MM.1S (cell line): Measurements from ENCODE around the gene PREP.

Experiments used
- DNase-seq: peaks from one replicate; pipeline ENCODE4 v3.0.0-alpha.2; 2015
- H2AFZ ChIP-seq: fragments of 300-600 bp; sonication (generic); 2 replicates; pipeline ENCODE4 v1.6.0; 2016; ENCODE audit warnings: antibody characterized with exemption, low read length
- H3F3A ChIP-seq: fragments of 300-600 bp; sonication (generic); 2 replicates; pipeline ENCODE4 v1.6.1; 2016; ENCODE audit warnings: mild to moderate bottlenecking, antibody characterized with exemption, low read length, moderate library complexity, mixed read lengths; ENCODE audit not compliant: insufficient read depth
- H3K27ac ChIP-seq: fragments of 300-600 bp; sonication (generic); 2 replicates; pipeline ENCODE4 v1.5.1; 2016; ENCODE audit warnings: mild to moderate bottlenecking, low read length
- H3K27me3 ChIP-seq: fragments of 300-600 bp; sonication (generic); replicated peaks from 2 replicates; pipeline ENCODE4 v1.6.0; 2016; ENCODE audit warnings: low read length; ENCODE audit not compliant: insufficient read depth
- H3K36me3 ChIP-seq: fragments of 300-600 bp; sonication (generic); replicated peaks from 2 replicates; pipeline ENCODE4 v1.6.1; 2016; ENCODE audit warnings: mild to moderate bottlenecking, low read length, mixed read lengths; ENCODE audit not compliant: insufficient read depth
- H3K4me1 ChIP-seq: fragments of 300-600 bp; sonication (generic); 2 replicates; pipeline ENCODE4 v1.6.1; 2016; ENCODE audit warnings: low read length, mixed read lengths
- H3K4me2 ChIP-seq: fragments of 300-600 bp; sonication (generic); 2 replicates; pipeline ENCODE4 v1.6.0; 2016; ENCODE audit warnings: low read depth, low read length
- H3K4me3 ChIP-seq: fragments of 300-600 bp; sonication (generic); 2 replicates; pipeline ENCODE4 v1.5.1; 2016; ENCODE audit warnings: low read length, mixed read lengths
- H3K79me2 ChIP-seq: fragments of 300-600 bp; sonication (generic); 2 replicates; pipeline ENCODE4 v1.6.1; 2016; ENCODE audit warnings: mixed run types, low read length, mixed read lengths
- H3K9ac ChIP-seq: fragments of 300-600 bp; sonication (generic); 2 replicates; pipeline ENCODE4 v1.6.1; 2016; ENCODE audit warnings: low read length, mixed read lengths
- H3K9me2 ChIP-seq: fragments of 300-600 bp; sonication (generic); replicated peaks from 2 replicates; pipeline ENCODE4 v1.6.1; 2016; ENCODE audit warnings: mild to moderate bottlenecking, low read length, mixed read lengths; ENCODE audit not compliant: insufficient read depth
- H3K9me3 ChIP-seq: fragments of 300-600 bp; sonication (generic); replicated peaks from 2 replicates; pipeline ENCODE4 v1.6.1; 2016; ENCODE audit warnings: mild to moderate bottlenecking, low read length, mixed read lengths; ENCODE audit not compliant: insufficient read depth
- H4K20me1 ChIP-seq: fragments of 300-600 bp; sonication (generic); 2 replicates; pipeline ENCODE4 v1.6.1; 2016; ENCODE audit warnings: mild to moderate bottlenecking, low read length, moderate library complexity, mixed read lengths; ENCODE audit not compliant: insufficient read depth
- CTCF ChIP-seq: fragments of 300-600 bp; sonication (generic); IDR thresholded peaks from 2 replicates; pipeline ENCODE4 v1.5.1; 2016; ENCODE audit warnings: antibody characterized with exemption, low read length, mixed read lengths
- EZH2 ChIP-seq: fragments of 300-600 bp; sonication (generic); optimal IDR thresholded peaks from 2 replicates; pipeline ENCODE3; 2017; ENCODE audit warnings: low read depth, mild to moderate bottlenecking, antibody characterized with exemption, low read length, mixed read lengths
- EZH2phosphoT487 ChIP-seq: fragments of 300-600 bp; sonication (generic); IDR thresholded peaks from 2 replicates; pipeline ENCODE4 v1.6.1; 2018; ENCODE audit warnings: antibody characterized with exemption, low read length

PREP gene

GRCh38 chr6:105304825-105305224, 98.1 kb downstream of the PREP start:
- Histone ChIP-seq H3K9ac (no peak overlapping the region), H4K20me1 (no peaks in the 10 kb centered on the region), H3K4me3 (no peak overlapping the region), H3K36me3 (no peaks in the 10 kb centered on the region), H3K9me2 (no peaks in the 10 kb centered on the region), H3K27me3 (no peaks in the 10 kb centered on the region), H3K4me1 (no peaks in the 10 kb centered on the region), H3K79me2 (no peaks in the 10 kb centered on the region), H3K27ac (no peak overlapping the region), H3F3A (no peaks in the 10 kb centered on the region), H2AFZ (no peak overlapping the region), H3K9me3 (no peaks in the 10 kb centered on the region), H3K4me2 (no peak overlapping the region)
- no peak for TF ChIP-seq CTCF
- TF ChIP-seq EZH2phosphoT487: no peak
- no peak for TF ChIP-seq EZH2
- DNase-seq: no peak

GRCh38 chr6:105304366-105304765, 98.5 kb downstream of the PREP start:
- Histone ChIP-seq H3K4me3 (no peak overlapping the region), H3K9ac (no peak overlapping the region), H3K9me3 (no peaks in the 10 kb centered on the region), H2AFZ (no peak overlapping the region), H3F3A (no peaks in the 10 kb centered on the region), H3K4me1 (no peaks in the 10 kb centered on the region), H3K36me3 (no peaks in the 10 kb centered on the region), H4K20me1 (no peaks in the 10 kb centered on the region), H3K4me2 (no peak overlapping the region), H3K27me3 (no peaks in the 10 kb centered on the region), H3K9me2 (no peaks in the 10 kb centered on the region), H3K27ac (no peak overlapping the region), H3K79me2 (no peaks in the 10 kb centered on the region)
- no peak for DNase-seq
- no peak for TF ChIP-seq EZH2
- TF ChIP-seq EZH2phosphoT487: no peak
- no peak for TF ChIP-seq CTCF

- Histone ChIP-seq H4K20me1 (no peaks in the 10 kb centered on the region), H3K9me3 (no peaks in the 10 kb centered on the region), H3K4me3 (no peak overlapping the region), H3K27me3 (no peaks in the 10 kb centered on the region), H3K4me1 (no peaks in the 10 kb centered on the region), H3K27ac (no peak overlapping the region), H3K4me2 (no peak overlapping the region), H3K9me2 (no peaks in the 10 kb centered on the region), H3K9ac (no peak overlapping the region), H3K79me2 (no peaks in the 10 kb centered on the region), H3F3A (no peaks in the 10 kb centered on the region), H2AFZ (no peak overlapping the region), H3K36me3 (no peaks in the 10 kb centered on the region)
- DNase-seq: no peak
- TF ChIP-seq EZH2: no peak
- TF ChIP-seq EZH2phosphoT487: no peak
- no peak for TF ChIP-seq CTCF
Observed at GRCh38 chr6:105302617-105303128, 100.2 kb downstream of the PREP start.
